NCI-H146 (cell line): ENCODE data around the gene ECSCR.

ENCODE experiments used
- DNase-seq: peaks from one replicate; lab custom pipeline; 2025; lab: John Stamatoyannopoulos, UW

ECSCR gene

GRCh38 chr5:139474890-139475791 lies 12.6 kb upstream of the ECSCR start:
- DNase-seq = no peak

GRCh38 chr5:139473565-139473964 lies 11.0 kb upstream of the ECSCR start:
- DNase-seq = no peak

- DNase-seq = no peak
Measured at GRCh38 chr5:139473105-139473504, 10.6 kb upstream of the ECSCR start.

- no peak for DNase-seq
Measured at GRCh38 chr5:139472386-139473030, 10.0 kb upstream of the ECSCR start.

- no peak for DNase-seq
Measured at GRCh38 chr5:139470821-139471300, 8.3 kb upstream of the ECSCR start, which contains the start of gene SMIM33. TSS of gene SMIM33 (plus strand) at chr5:139471004. CDS start at chr5:139471122, 118 bp downstream.

GRCh38 chr5:139468421-139468931 lies 5.9 kb upstream of the ECSCR start:
- DNase-seq = no peak

GRCh38 chr5:139461698-139462097 lies 845 bp downstream of the ECSCR start:
- no peak for DNase-seq

GRCh38 chr5:139461176-139461575 lies 1.4 kb downstream of the ECSCR start:
- no peak for DNase-seq

GRCh38 chr5:139460455-139460854 lies 2.1 kb downstream of the ECSCR start:
- DNase-seq = no peak

GRCh38 chr5:139459451-139459934 lies 3.0 kb downstream of the ECSCR start:
- peak; percentile 45 for DNase-seq

- DNase-seq = no peak
Measured at GRCh38 chr5:139458580-139459407, 3.7 kb downstream of the ECSCR start.

- DNase-seq = no peak
Measured at GRCh38 chr5:139457653-139458306, 4.8 kb downstream of the ECSCR start.

- DNase-seq = no peak
Measured at GRCh38 chr5:139457241-139457640, 5.3 kb downstream of the ECSCR start.

GRCh38 chr5:139456776-139457175 lies 5.8 kb downstream of the ECSCR start:
- DNase-seq = no peak

- no peak for DNase-seq
Measured at GRCh38 chr5:139454568-139455290, 7.8 kb downstream of the ECSCR start.

GRCh38 chr5:139453683-139454567 lies 8.6 kb downstream of the ECSCR start:
- no peak for DNase-seq

GRCh38 chr5:139451878-139452660 lies 10.5 kb downstream of the ECSCR start:
- DNase-seq = no peak

- no peak for DNase-seq
Measured at GRCh38 chr5:139451176-139451575, 11.4 kb downstream of the ECSCR start.
